Endothelial cell of umbilical vein (primary cell): ENCODE results near the gene MMP23B. TPM values are rescaled to one million over a fixed set of nuclear protein-coding genes. Genes with fewer than 3 reads are reported as not detected.

Experiments
- BruUV-seq: library from RNA; stranded (reverse); fragments of 400-500 nt; replicated peaks from 2 replicates; lab custom pipeline; 2021; lab: Mats Ljungman, UMichigan
- CTCF ChIA-PET: fragments of 300-600, 350-600 bp; sonication (Branson Sonifier 250); formaldehyde crosslinking; loops from one replicate; lab custom pipeline; 2021; ENCODE audit warnings: antibody characterized with exemption, inconsistent platforms; lab: Charles Lee
- POLR2A ChIA-PET: fragments of 300-600, 350-600 bp; sonication (Branson Sonifier 250); formaldehyde crosslinking; loops from one replicate; lab custom pipeline; 2021; ENCODE audit warnings: antibody characterized with exemption, inconsistent platforms; lab: Charles Lee
- DNase-seq: peaks from one replicate; pipeline ENCODE4 v3.0.0-alpha.2; 2011; ENCODE audit warnings: low read depth, low spot score
- FAIRE-seq: peaks from 2 replicates; lab custom pipeline; 2011; peaks lifted over from hg19 to GRCh38; lab: Jason Lieb, UNC
- H2AFZ ChIP-seq: 2 replicates; pipeline ENCODE4 v1.6.0; 2012; ENCODE audit warnings: low read depth, low read length, control low read depth, inconsistent platforms
- H3K27ac ChIP-seq: 2 replicates; pipeline ENCODE4 v1.5.1; 2011; ENCODE audit warnings: low read depth, mild to moderate bottlenecking, control low read depth, low read length, moderate library complexity; ENCODE audit not compliant: insufficient read depth
- H3K27me3 ChIP-seq, 2 experiments: 2 replicates each; pipeline versions ENCODE4 v1.6.0 to v1.6.1; 2011; ENCODE audit warnings: low read length in 2 of 2, mixed read lengths in 1 of 2; ENCODE audit not compliant: control insufficient read depth in 2 of 2, insufficient read depth in 2 of 2
- H3K36me3 ChIP-seq, 2 experiments: 2 replicates in 1 of 2; 3 replicates in 1 of 2; pipeline ENCODE4 v1.5.1; 2011; ENCODE audit warnings: low read length in 2 of 2, mild to moderate bottlenecking in 1 of 2, moderate library complexity in 1 of 2; ENCODE audit not compliant: control insufficient read depth in 2 of 2, insufficient read depth in 2 of 2; ENCODE audit errors: extremely low read depth in 1 of 2
- H3K4me1 ChIP-seq: 3 replicates; pipeline ENCODE4 v1.5.1; 2011; ENCODE audit warnings: mild to moderate bottlenecking, low read length; ENCODE audit not compliant: control insufficient read depth, insufficient read depth; ENCODE audit errors: extremely low read depth
- H3K4me2 ChIP-seq: 2 replicates; pipeline ENCODE4 v1.6.1; 2011; ENCODE audit warnings: low read length, control low read depth, mixed read lengths; ENCODE audit not compliant: insufficient read depth
- H3K4me3 ChIP-seq, 3 experiments: fragments of 200-600 bp in 1 of 3; sonication (generic), shearing (Covaris generic) in 1 of 3; replicated peaks in 1 of 3; 2 replicates each; pipeline ENCODE4 v1.5.1; 2011 to 2016; ENCODE audit warnings: control low read depth in 3 of 3, low read length in 3 of 3, mild to moderate bottlenecking in 2 of 3, inconsistent platforms in 1 of 3, low read depth in 1 of 3, moderate library complexity in 1 of 3; ENCODE audit not compliant: insufficient read depth in 1 of 3
- H3K79me2 ChIP-seq: 2 replicates; pipeline ENCODE4 v1.6.0; 2012; ENCODE audit warnings: low read length, inconsistent platforms; ENCODE audit not compliant: control insufficient read depth, insufficient read depth
- H3K9ac ChIP-seq: replicated peaks from 2 replicates; pipeline ENCODE3; 2011; ENCODE audit warnings: low read length, control low read depth; ENCODE audit not compliant: insufficient read depth; ENCODE audit errors: extremely low read depth
- H3K9me1 ChIP-seq: replicated peaks from 3 replicates; pipeline ENCODE4 v1.6.0; 2011; ENCODE audit warnings: mild to moderate bottlenecking, low read length; ENCODE audit not compliant: control insufficient read depth, insufficient read depth; ENCODE audit errors: extremely low read depth
- H3K9me3 ChIP-seq: replicated peaks from 2 replicates; pipeline ENCODE4 v1.5.1; 2012; ENCODE audit warnings: low read length, inconsistent platforms; ENCODE audit not compliant: control insufficient read depth, insufficient read depth
- H4K20me1 ChIP-seq: replicated peaks from 2 replicates; pipeline ENCODE3; 2011; ENCODE audit warnings: mild to moderate bottlenecking, low read length; ENCODE audit not compliant: control insufficient read depth, insufficient read depth; ENCODE audit errors: extremely low read depth
- EZH2 ChIP-seq: IDR thresholded peaks from 2 replicates; pipeline ENCODE4 v1.6.1; 2012; ENCODE audit warnings: borderline replicate concordance, low read depth, mild to moderate bottlenecking, moderate library complexity, low read length, inconsistent platforms; ENCODE audit not compliant: severe bottlenecking
- FOS ChIP-seq: IDR thresholded peaks from 2 replicates; pipeline ENCODE4 v1.6.1; 2011; ENCODE audit warnings: mild to moderate bottlenecking, low read length, moderate library complexity, borderline replicate concordance; ENCODE audit not compliant: insufficient read depth
- GATA2 ChIP-seq: IDR thresholded peaks from 2 replicates; pipeline ENCODE4 v1.7.0; 2011; ENCODE audit warnings: low read depth, mild to moderate bottlenecking, moderate library complexity, mixed read lengths, low read length; ENCODE audit not compliant: insufficient read length, insufficient read depth
- MYC ChIP-seq: IDR thresholded peaks from one replicate; pipeline ENCODE4 v1.6.1; 2011; ENCODE audit warnings: mild to moderate bottlenecking, low read depth, low read length
- POLR2A ChIP-seq: IDR thresholded peaks from 2 replicates; pipeline ENCODE4 v1.6.1; 2012; ENCODE audit warnings: low read depth, mild to moderate bottlenecking, control low read depth, low read length
- POLR2AphosphoS5 ChIP-seq: IDR thresholded peaks from 2 replicates; pipeline ENCODE4 v1.6.1; 2012; ENCODE audit warnings: low read depth, mild to moderate bottlenecking, control low read depth, low read length, moderate library complexity; ENCODE audit not compliant: insufficient read depth
- dilution Hi-C: fragments of 300-500 bp; cut with MboI; formaldehyde crosslinking; loops from one replicate; pipeline ENCODE4 v1.15.0; 2019; ENCODE audit warnings: low sequenced_read_pairs; ENCODE audit not compliant: extremely low pct_ligation_motif_present
- intact Hi-C: fragments of 100-400 bp; cut with micrococcal nuclease; formaldehyde crosslinking; loops from one replicate; pipeline ENCODE4 v1.10.0; 2022
- polyA plus RNA-seq, 4 experiments: library from polyadenylated mRNA; depleted of rRNA in 3 of 4; stranded (reverse) in 3 of 4; unstranded in 1 of 4; fragments of >200 nt; gene quantifications; 2 replicates each; pipeline versions ENCODE4 v1.2.1 to v1.2.3, GENCODE V29; 2011 to 2012; ENCODE audit warnings: missing spikeins in 1 of 4
- total RNA-seq: library from RNA; stranded (reverse); gene quantifications from 2 replicates; pipeline ENCODE4 v1.2.3, GENCODE V29; 2021
- TF ChIP-seq, protein P1 (sequence below): IDR thresholded peaks from 2 replicates; pipeline ENCODE4 v1.6.1; 2011; ENCODE audit not compliant: insufficient read depth, insufficient read length

The MMP23B gene
- total and polyA plus RNA-seq, 2 donors (not counting 3 experiments of a cell fraction or from before 2014, with no cell fraction given): 0.62 to 5.3 TPM

DNA sequence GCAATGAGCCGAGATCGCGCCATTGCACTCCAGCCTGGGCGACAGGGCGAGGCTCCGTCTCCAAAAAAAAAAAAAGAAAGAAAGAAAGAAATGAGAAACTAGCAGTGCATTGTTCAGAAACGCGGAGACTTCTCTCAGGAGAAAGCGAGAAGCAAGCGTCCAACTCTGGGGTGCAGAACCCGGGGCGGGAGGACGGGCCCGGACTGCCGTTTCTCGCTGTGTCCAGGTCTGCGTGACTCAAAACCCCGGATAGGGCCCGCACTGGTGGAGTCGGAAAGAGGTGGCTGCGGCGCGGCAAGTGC is 17.1 kb upstream of the MMP23B start:
- H3K4me2 ChIP-seq: peak overlapping the region; percentile 62
- no peaks in the 10 kb centered on the region for H4K20me1 ChIP-seq
- dilution Hi-C loops (no loop called here), intact Hi-C loops (loop anchor here (1.0 to 5.0 kb wide), 2 partner anchors 41 to 103 kb away; partner anchors contain the start of genes ATAD3A and SSU72)
- no peak for DNase-seq
- BruUV-seq: no TSS peak
- TF ChIP-seq GATA2 (no peak), EZH2 (no peak), MYC (no peak), POLR2AphosphoS5 (no peak), FOS (no peak), POLR2A (no peak)
- TF ChIP-seq, protein P1, sequence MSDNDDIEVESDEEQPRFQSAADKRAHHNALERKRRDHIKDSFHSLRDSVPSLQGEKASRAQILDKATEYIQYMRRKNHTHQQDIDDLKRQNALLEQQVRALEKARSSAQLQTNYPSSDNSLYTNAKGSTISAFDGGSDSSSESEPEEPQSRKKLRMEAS: no peak
- H3K4me3 ChIP-seq: peak overlapping the region; percentile 68 to 99 (median 74)
- FAIRE-seq: no peak
- ChIA-PET POLR2A (no interaction called here), CTCF (interaction anchor here (1.1 to 1.8 kb wide), 3 partner anchors 11 to 110 kb away, joined by 4 to 6 read pairs (median 4); no protein-coding TSS in a partner anchor)
- H3K9me1 ChIP-seq: no peaks in the 10 kb centered on the region
- peaks cover 16% of the 10 kb centered on the region for H3K4me1 ChIP-seq
- H2AFZ ChIP-seq: peak overlapping the region; percentile 60
- no peaks in the 10 kb centered on the region for H3K27me3 ChIP-seq
- no peaks in the 10 kb centered on the region for H3K9me3 ChIP-seq
- no peak overlapping the region for H3K27ac ChIP-seq
- peaks cover 3% of the 10 kb centered on the region for H3K79me2 ChIP-seq
- H3K9ac ChIP-seq: peak overlapping the region; percentile 33
- H3K36me3 ChIP-seq: peaks cover 0 to 2% of the 10 kb centered on the region in 2 experiments
